CD4-positive, alpha-beta memory T cell (primary cell): ENCODE data around the gene PTPN12. TPM values are rescaled to one million over a fixed set of nuclear protein-coding genes. Genes with fewer than 3 reads are reported as not detected.
"Not testable (repeated sequence)": the region's sequence is repeated elsewhere in the genome, so short reads cannot be mapped to it uniquely, and the experiment has no call there.

ENCODE experiments used
- CTCF ChIA-PET: fragments of 350-600 bp; sonication (Branson Sonifier 250); formaldehyde crosslinking; loops from one replicate; lab custom pipeline; 2021; ENCODE audit warnings: inconsistent platforms; ENCODE audit not compliant: partially characterized antibody; lab: Charles Lee
- POLR2A ChIA-PET: fragments of 350-600 bp; sonication (Branson Sonifier 250); formaldehyde crosslinking; loops from one replicate; lab custom pipeline; 2021; ENCODE audit not compliant: partially characterized antibody; lab: Charles Lee
- DNase-seq, 5 donors: peaks; one replicate each; pipeline versions ENCODE4 v3.0.0 to v3.0.0-alpha.2; 2020 to 2022; ENCODE audit warnings: mixed read lengths in 1 of 5
- H3K27ac ChIP-seq: one replicate; pipeline ENCODE4 v1.7.0; 2013; ENCODE audit warnings: low read depth, low read length
- H3K27me3 ChIP-seq: 2 replicates; pipeline ENCODE4 v1.7.0; 2013; ENCODE audit warnings: mild to moderate bottlenecking, low read length, moderate library complexity; ENCODE audit not compliant: insufficient read depth
- H3K36me3 ChIP-seq: 2 replicates; pipeline ENCODE4 v1.7.0; 2013; ENCODE audit warnings: mild to moderate bottlenecking, low read length, moderate library complexity; ENCODE audit not compliant: insufficient read depth
- H3K4me1 ChIP-seq: 2 replicates; pipeline ENCODE4 v1.7.0; 2013; ENCODE audit warnings: mild to moderate bottlenecking, low read length, moderate library complexity; ENCODE audit not compliant: insufficient read depth
- H3K4me3 ChIP-seq, 2 donors: one replicate each; pipeline ENCODE4 v1.7.0; 2013; ENCODE audit warnings: low read length in 2 of 2, mild to moderate bottlenecking in 1 of 2
- H3K9me3 ChIP-seq, 2 donors: one replicate each; pipeline ENCODE4 v1.7.0; 2013; ENCODE audit warnings: low read length in 2 of 2, control low read depth in 1 of 2; ENCODE audit not compliant: control insufficient read depth in 1 of 2
- H3K27ac Mint-ChIP-seq, 7 donors: one replicate each; pipeline ENCODE4 v1.8.0; 2020 to 2021; ENCODE audit warnings: mixed read lengths in 7 of 7, mild to moderate bottlenecking in 6 of 7, inconsistent platforms in 3 of 7, moderate library complexity in 3 of 7
- H3K27me3 Mint-ChIP-seq, 2 donors: one replicate each; pipeline ENCODE4 v1.8.0; 2020 to 2021; ENCODE audit warnings: mixed read lengths in 2 of 2
- H3K36me3 Mint-ChIP-seq, 2 donors: one replicate each; pipeline ENCODE4 v1.8.0; 2020 to 2021; ENCODE audit warnings: mixed read lengths in 2 of 2, inconsistent platforms in 1 of 2, mild to moderate bottlenecking in 1 of 2
- H3K4me1 Mint-ChIP-seq, 4 donors: one replicate each; pipeline ENCODE4 v1.8.0; 2020 to 2021; ENCODE audit warnings: mixed read lengths in 4 of 4, mild to moderate bottlenecking in 1 of 4
- H3K4me3 Mint-ChIP-seq, 8 donors: one replicate each; pipeline ENCODE4 v1.8.0; 2020 to 2021; ENCODE audit warnings: mixed read lengths in 8 of 8, mild to moderate bottlenecking in 7 of 8, moderate library complexity in 6 of 8, inconsistent platforms in 3 of 8
- H3K9me3 Mint-ChIP-seq, 8 donors: one replicate each; pipeline ENCODE4 v1.8.0; 2020 to 2021; ENCODE audit warnings: mixed read lengths in 8 of 8, mild to moderate bottlenecking in 5 of 8, inconsistent platforms in 3 of 8, moderate library complexity in 1 of 8
- intact Hi-C: fragments of 100-400 bp; cut with micrococcal nuclease; formaldehyde crosslinking; loops from one replicate; pipeline ENCODE4 v1.15.1; 2023
- polyA plus RNA-seq, 2 donors: library from polyadenylated mRNA; unstranded; fragments of 300-500 nt; fragmentation: Illumina TruSeq; gene quantifications; one replicate each; pipeline ENCODE4 v1.2.3, GENCODE V29; 2021
- total RNA-seq, 2 experiments: library from RNA; stranded (reverse); gene quantifications; one replicate each; pipeline ENCODE4 v1.2.3, GENCODE V29; 2021

Gene PTPN12
- total and polyA plus RNA-seq, 4 experiments from 2014 or later = 0.90 to 24.4 (median 10.1) TPM

DNA sequence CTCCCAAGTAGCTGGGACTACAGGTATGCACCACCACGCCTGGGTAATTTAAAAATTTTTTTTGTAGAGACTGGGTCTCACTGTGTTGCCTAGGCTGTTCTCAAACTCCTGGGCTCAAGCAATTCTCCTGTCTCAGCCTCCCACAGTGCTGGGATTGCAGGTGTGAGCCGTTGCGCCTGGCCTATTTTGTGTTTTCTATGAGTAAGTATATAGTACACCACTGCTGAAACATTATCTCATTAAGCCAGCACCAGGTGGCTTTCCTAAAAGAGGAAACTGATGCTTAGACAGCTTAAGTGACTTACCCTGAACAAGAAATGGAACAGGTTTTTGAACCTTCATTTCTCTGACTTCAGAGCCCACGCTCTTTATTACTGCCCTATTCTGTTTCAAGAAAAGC, 7.8 kb upstream of the PTPN12 start:
- Histone ChIP-seq H3K4me3 (no peak overlapping the region), H3K27me3 (no peaks in the 10 kb centered on the region), H3K4me1 (no peaks in the 10 kb centered on the region), H3K9me3 (no peaks in the 10 kb centered on the region), H3K27ac (no peak overlapping the region), H3K36me3 (no peaks in the 10 kb centered on the region)
- H3K9me3 Mint-ChIP-seq = no peaks in the 10 kb centered on the region
- no peak overlapping the region for H3K4me3 Mint-ChIP-seq
- DNase-seq = no peak
- H3K4me1 Mint-ChIP-seq = peaks cover 0 to 6% (median 3%) of the 10 kb centered on the region in 4 donors
- CTCF ChIA-PET = no interaction called here
- no peak overlapping the region for H3K27ac Mint-ChIP-seq
- no peaks in the 10 kb centered on the region for H3K36me3 Mint-ChIP-seq
- H3K27me3 Mint-ChIP-seq = peaks cover 0 to 2% of the 10 kb centered on the region in 2 donors
- POLR2A ChIA-PET = no interaction called here
- intact Hi-C loops = no loop called here

DNA sequence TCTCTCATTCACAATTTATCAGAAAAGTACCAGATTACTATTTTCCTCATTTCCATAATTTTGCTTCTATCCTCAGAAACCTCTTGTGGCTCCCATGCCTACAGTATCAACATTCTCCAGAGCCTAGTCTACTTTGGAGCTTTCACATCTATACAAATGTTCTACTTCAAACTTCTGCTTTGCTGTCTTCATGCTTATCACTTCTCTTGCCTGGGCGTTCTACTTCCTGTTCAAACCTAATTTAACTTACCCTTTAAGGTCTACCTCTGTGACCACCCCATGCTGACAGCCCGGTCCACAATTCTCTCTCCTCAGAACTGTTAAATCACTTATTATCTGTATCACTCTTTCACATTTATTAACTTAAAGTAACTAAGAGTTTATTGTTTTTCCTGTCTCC, 6.1 kb upstream of the PTPN12 start:
- no peaks in the 10 kb centered on the region for H3K9me3 Mint-ChIP-seq
- no peaks in the 10 kb centered on the region for H3K36me3 Mint-ChIP-seq
- no peak for DNase-seq
- CTCF ChIA-PET = no interaction called here
- H3K27me3 ChIP-seq = no peaks in the 10 kb centered on the region
- no peak overlapping the region for H3K27ac ChIP-seq
- H3K36me3 ChIP-seq = no peaks in the 10 kb centered on the region
- H3K9me3 ChIP-seq = no peaks in the 10 kb centered on the region
- intact Hi-C loops = loop anchor here (10.0 kb wide), 1 partner anchor 406 kb away; the partner anchor contains the start of gene CCDC146
- no peaks in the 10 kb centered on the region for H3K4me1 ChIP-seq
- H3K4me3 ChIP-seq = no peak overlapping the region
- no peaks in the 10 kb centered on the region for H3K27me3 Mint-ChIP-seq
- no peak overlapping the region for H3K4me3 Mint-ChIP-seq
- H3K27ac Mint-ChIP-seq = no peak overlapping the region
- POLR2A ChIA-PET = no interaction called here
- H3K4me1 Mint-ChIP-seq = peaks cover 0 to 10% (median 4%) of the 10 kb centered on the region in 4 donors

DNA sequence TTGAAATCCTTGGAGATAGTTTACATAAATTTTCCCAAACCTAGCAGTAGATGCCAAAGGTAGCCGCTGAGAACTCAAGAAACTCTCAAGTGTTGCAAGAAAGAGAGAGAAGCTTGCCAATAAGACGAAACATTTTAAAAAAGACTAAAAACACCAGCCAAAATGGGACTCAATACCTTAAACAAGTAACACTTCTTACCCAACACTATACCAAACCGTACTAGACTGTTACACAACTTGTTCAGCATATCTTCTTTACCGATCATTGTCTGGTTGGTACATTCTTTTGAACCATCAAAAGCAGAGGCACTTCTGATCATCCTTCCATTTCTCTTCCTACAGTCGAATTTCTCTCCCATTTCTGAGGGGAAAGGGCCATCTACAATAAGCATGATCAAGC, 4.8 kb upstream of the PTPN12 start:
- no peak for DNase-seq
- POLR2A ChIA-PET = no interaction called here
- Histone ChIP-seq H3K9me3 (no peaks in the 10 kb centered on the region), H3K4me1 (no peaks in the 10 kb centered on the region), H3K4me3 (no peak overlapping the region), H3K27me3 (no peaks in the 10 kb centered on the region), H3K27ac (no peak overlapping the region), H3K36me3 (no peaks in the 10 kb centered on the region)
- Mint-ChIP-seq H3K27ac (peak overlapping the region in 2 of 7 donors; percentile 14 to 60), H3K27me3 (no peaks in the 10 kb centered on the region), H3K36me3 (peaks cover 0 to 2% of the 10 kb centered on the region in 2 donors), H3K4me1 (peaks cover 3 to 16% (median 6%) of the 10 kb centered on the region in 4 donors), H3K9me3 (no peaks in the 10 kb centered on the region), H3K4me3 (no peak overlapping the region)
- intact Hi-C loops = loop anchor here (10.0 kb wide), 1 partner anchor 407 kb away; the partner anchor contains the start of gene CCDC146
- CTCF ChIA-PET = no interaction called here

DNA sequence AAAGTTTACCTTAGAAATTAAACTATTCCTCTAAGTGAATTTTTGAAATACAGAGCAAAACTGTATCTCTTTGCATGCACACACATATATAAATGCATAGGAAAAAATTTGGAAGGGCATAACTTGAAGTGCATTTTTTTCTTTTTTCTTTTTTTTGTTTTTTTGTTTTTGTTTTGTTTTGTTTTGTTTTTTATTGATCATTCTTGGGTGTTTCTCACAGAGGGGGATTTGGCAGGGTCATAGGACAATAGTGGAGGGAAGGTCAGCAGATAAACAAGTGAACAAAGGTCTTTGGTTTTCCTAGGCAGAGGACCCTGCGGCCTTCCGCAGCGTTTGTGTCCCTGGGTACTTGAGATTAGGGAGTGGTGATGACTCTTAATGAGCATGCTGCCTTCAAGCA, 4.4 kb upstream of the PTPN12 start:
- H3K27ac ChIP-seq, H3K36me3 ChIP-seq, CTCF ChIA-PET, H3K27me3 ChIP-seq, H3K4me3 ChIP-seq, DNase-seq, H3K9me3 ChIP-seq, H3K4me1 ChIP-seq, H3K9me3 Mint-ChIP-seq, H3K36me3 Mint-ChIP-seq, POLR2A ChIA-PET, H3K27me3 Mint-ChIP-seq: not testable (repeated sequence)
- Mint-ChIP-seq H3K4me3 (peak overlapping the region in 2 of 8 donors; percentile 21 to 54), H3K27ac (peak overlapping the region in 1 of 7 donors; percentile 60), H3K4me1 (peaks cover 3 to 16% (median 6%) of the 10 kb centered on the region in 4 donors)
- intact Hi-C loops = loop anchor here (10.0 kb wide), 1 partner anchor 408 kb away; the partner anchor contains the start of gene CCDC146

DNA sequence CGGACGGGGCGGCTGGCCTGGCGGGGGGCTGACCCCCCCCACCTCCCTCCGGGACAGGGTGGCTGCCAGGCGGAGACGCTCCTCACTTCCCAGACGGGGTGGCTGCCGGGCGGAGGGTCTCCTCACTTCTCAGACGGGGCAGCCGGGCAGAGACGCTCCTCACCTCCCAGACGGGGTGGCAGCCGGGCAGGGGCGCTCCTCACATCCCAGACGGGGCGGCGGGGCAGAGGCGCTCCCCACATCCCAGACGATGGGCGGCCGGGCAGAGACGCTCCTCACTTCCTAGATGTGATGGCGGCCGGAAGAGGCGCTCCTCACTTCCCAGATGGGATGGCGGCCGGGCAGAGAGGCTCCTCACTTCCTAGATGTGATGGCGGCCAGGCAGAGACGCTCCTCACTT, 3.0 kb upstream of the PTPN12 start:
- H3K4me3 ChIP-seq, H3K9me3 ChIP-seq, H3K4me1 ChIP-seq, H3K36me3 ChIP-seq, H3K27ac ChIP-seq, POLR2A ChIA-PET, H3K4me3 Mint-ChIP-seq, DNase-seq, H3K27me3 Mint-ChIP-seq, CTCF ChIA-PET, H3K27me3 ChIP-seq, H3K36me3 Mint-ChIP-seq, H3K9me3 Mint-ChIP-seq, H3K27ac Mint-ChIP-seq: not testable (repeated sequence)
- intact Hi-C loops = loop anchor here (10.0 kb wide), 1 partner anchor 409 kb away; the partner anchor contains the start of gene CCDC146
- H3K4me1 Mint-ChIP-seq = peaks cover 6 to 28% (median 14%) of the 10 kb centered on the region in 4 donors

DNA sequence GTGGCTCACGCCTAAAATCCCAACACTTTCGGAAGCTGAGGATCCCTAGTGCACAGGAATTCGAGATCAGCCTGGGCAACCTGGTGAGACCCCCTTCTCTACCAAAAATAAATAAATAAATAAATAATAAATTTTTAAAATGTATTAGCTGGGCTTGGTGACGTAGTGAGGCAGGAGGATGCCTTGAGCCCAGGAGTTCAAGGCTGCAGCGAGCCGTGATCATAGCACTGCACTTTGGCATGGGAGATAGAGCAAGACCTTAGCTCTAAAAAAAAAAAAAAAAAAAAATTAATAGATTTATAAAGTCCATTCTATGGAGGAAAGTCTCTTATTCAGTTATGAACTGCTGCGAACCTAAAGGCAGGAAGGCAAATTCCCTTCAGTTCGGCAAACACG, 1.1 kb upstream of the PTPN12 start:
- Mint-ChIP-seq H3K4me1 (peaks cover 7 to 32% (median 16%) of the 10 kb centered on the region in 4 donors), H3K9me3 (no peaks in the 10 kb centered on the region), H3K27me3 (no peaks in the 10 kb centered on the region), H3K36me3 (peaks cover 0 to 5% of the 10 kb centered on the region in 2 donors), H3K4me3 (peak overlapping the region; percentile 93 to 98 (median 98)), H3K27ac (peak overlapping the region in 6 of 7 donors; percentile 94 to 98 (median 96))
- intact Hi-C loops = loop anchor here (1.0 to 10.0 kb wide), 5 partner anchors 119 to 411 kb away; partner anchors contain the start of genes CCDC146, GSAP, PHTF2 and TMEM60
- ChIA-PET CTCF (interaction anchor here (0.7 to 1.2 kb wide), 4 partner anchors 12 to 116 kb away, joined by 3 to 4 read pairs (median 4); no protein-coding TSS in a partner anchor), POLR2A (interaction anchor here (0.7 to 2.2 kb wide), 5 partner anchors 8 to 160 kb away, joined by 3 to 14 read pairs (median 4); partner anchors contain the start of genes GSAP and RSBN1L)
- peak overlapping the region; percentile 76 to 95 for H3K4me3 ChIP-seq
- H3K27me3 ChIP-seq = no peaks in the 10 kb centered on the region
- peaks cover 7% of the 10 kb centered on the region for H3K4me1 ChIP-seq
- peak overlapping the region; percentile 77 for H3K27ac ChIP-seq
- no peak for DNase-seq
- no peaks in the 10 kb centered on the region for H3K9me3 ChIP-seq
- H3K36me3 ChIP-seq = no peaks in the 10 kb centered on the region

DNA sequence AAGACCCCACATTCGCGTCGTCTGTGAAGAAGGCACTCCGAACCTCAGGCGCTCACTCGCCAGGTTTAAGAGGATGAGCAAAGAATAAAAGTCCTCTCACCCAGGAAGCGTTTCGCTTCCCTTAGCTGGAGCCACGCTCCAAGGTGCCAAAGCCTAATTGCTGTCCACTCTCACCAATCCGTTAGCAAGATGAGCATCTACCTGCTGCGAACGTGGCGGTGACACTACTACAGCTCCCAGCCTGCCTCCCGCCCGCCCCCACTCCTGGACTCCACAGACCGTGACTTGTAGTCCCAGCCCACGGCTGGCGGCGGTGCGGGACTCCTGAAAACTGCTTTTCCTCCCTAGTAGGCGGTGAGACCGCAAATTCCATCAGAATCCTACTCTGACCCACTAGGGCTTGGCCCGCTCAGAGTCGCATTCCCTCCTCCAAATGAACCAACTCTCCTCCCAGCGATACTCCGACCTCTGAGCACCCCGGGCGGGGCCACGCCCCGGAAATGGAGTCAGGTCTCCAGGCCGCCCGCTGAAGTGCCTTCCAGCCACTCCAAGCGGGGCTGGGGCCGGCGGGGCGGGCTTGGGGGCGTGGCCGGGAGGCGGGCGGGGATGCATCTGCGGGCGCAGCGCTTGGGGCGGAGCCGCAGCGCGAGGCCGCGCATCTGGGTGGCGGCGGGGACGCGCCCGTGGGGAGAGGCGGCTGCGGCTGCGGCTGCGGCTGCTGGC, 521 bp upstream of the PTPN12 start:
- Histone ChIP-seq H3K4me3 (peak overlapping the region; percentile 76 to 95), H3K27ac (peak overlapping the region; percentile 77), H3K9me3 (no peaks in the 10 kb centered on the region), H3K4me1 (peaks cover 7% of the 10 kb centered on the region), H3K36me3 (no peaks in the 10 kb centered on the region), H3K27me3 (no peaks in the 10 kb centered on the region)
- Mint-ChIP-seq H3K4me1 (peaks cover 6 to 28% (median 16%) of the 10 kb centered on the region in 4 donors), H3K27me3 (no peaks in the 10 kb centered on the region), H3K27ac (peak overlapping the region; percentile 94 to 98 (median 96)), H3K4me3 (peak overlapping the region; percentile 93 to 98 (median 98)), H3K9me3 (no peaks in the 10 kb centered on the region), H3K36me3 (peaks cover 0 to 5% of the 10 kb centered on the region in 2 donors)
- intact Hi-C loops = loop anchor here (1.0 to 10.0 kb wide), 7 partner anchors 115 to 412 kb away; partner anchors contain the start of genes CCDC146, GSAP, PHTF2 and RSBN1L
- peak; percentile 93 to 96 (median 94) for DNase-seq
- POLR2A ChIA-PET = interaction anchor here (0.7 to 2.2 kb wide), 6 partner anchors 8 to 182 kb away, joined by 3 to 14 read pairs (median 4); partner anchors contain the start of genes GSAP and RSBN1L
- CTCF ChIA-PET = interaction anchor here (0.7 to 1.4 kb wide), 5 partner anchors 11 to 116 kb away, joined by 3 to 4 read pairs (median 4); no protein-coding TSS in a partner anchor
